NCI-H2171 (cell line): ENCODE measurements around the gene SCNN1B.

Experiments
- DNase-seq: peaks from one replicate; lab custom pipeline; 2025; lab: John Stamatoyannopoulos, UW

Gene SCNN1B

DNA sequence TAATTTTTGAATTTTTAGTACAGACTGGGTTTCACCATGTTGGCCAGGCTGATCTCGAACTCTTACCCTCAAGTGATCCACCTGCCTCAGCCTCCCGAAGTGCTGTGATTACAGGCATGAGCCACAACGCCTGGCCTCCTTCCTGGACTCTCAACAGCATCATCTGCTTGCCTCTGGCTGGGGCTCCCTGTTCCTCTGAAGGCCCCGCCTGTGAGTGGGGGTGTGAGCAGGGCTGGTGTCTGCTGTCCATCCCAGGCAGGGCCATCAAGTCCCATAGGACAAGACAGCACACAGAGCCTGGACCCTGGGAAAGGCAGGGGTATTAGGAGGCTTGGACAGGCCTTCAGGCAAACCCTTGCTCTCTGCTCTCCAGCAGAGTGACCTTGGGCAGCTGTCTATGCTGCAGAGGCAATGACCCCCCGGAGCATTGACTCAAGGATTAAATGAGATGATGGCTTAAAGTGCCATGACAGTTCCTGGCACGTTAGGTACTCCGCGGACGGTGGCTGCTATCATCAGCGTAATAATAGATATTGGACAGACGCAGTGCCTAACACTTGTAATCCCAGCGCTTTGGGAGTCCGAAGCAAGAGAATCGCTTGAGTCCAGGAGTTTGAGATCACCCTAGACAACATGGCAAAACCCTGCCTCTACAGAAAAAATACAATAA lies 19.2 kb downstream of the SCNN1B start:
- DNase-seq: no peak

DNA sequence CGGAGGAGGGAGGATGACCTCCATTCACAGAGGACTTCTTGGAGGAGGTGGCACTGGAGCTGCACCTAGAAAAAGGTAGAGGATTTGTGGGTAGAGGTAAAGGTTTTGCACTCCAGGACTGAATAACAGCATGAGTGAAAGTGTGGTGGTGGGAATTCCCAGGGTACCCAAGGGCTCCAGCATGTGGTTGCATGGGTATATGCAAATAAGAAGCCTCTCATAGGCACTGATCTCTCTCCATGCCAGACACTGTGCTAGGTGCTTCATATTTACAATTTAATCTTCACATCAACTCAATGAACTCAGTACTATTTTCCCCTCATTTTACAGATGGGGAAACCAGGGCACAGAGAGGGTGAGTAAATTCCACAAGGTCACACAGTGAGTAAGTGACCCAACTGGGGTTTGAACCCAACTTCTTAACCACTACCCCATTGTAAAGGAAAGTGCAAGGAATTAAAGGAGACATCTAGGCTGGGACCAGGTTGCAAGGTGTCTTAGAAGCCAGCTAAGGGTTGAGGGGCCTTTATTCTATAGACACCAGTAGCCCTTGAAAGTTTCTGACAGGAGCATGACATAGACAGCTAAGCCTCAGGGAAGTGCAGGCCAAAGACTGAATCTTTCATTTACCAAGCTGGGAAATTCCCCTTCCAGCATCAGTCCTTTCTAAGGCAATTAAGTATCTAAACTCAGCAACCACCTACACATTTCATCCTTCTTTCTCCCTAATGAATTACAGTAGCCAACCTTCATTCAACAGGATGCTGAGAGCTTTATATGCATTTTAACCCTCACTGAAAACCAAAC lies 21.3 kb downstream of the SCNN1B start:
- no peak for DNase-seq

DNA sequence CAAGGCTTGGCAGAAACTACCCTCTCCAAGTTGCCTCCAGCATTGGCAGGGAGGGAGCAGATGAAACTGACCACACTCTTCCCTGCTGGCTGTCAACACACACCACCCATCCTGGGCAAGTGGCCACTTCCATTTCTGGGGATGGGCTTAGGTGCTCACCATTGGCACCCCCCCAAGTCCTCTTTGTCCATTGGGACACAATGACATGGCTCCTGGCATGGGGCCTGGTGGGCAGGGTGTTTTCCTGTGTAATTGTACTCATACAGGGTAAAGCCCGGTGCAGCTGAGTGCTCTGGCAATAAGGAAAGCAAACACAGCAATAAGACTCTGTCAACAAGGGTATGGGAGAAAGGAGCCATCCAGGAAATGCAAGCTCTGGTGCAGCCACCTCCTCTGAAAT lies 22.6 kb downstream of the SCNN1B start:
- no peak for DNase-seq

DNA sequence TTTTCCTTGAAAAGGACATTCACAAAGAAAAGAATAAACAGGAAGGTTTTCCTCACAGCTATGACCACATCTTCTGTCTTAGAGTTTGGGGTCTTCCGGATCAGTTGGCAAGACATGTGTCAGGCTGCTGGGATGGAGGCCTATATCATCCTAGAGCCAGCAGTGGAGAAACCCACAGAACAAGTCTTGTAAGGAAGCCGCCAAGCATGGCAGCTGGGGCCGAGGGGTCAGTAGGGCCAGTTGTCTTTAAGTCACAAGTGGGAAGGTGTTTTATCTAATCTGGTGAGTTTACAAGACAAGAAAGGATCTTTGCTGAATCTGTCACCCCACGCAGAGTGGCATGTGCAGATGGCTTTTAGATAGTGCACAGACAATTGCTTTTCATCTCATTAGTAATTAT lies 25.7 kb downstream of the SCNN1B start:
- DNase-seq: no peak

DNA sequence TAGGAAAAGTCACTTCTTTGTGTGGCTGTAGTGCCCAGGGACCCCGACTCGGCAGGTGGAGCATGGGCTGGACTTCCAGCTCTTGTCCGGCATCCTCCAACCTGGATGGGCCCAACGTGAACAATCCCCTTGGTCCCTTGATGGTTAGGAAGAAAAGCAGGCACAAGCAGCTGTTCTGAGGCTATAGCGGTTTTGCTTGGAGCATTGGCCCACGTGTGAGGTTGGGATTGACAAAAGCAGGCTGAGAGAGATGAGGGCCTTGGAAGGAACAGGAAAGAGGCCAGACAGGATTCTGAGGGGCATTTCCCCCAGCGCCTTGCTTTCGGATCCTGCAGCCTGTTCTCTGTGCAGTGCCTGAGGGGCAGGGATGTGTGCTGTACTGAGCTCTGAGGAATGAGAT lies 28.1 kb downstream of the SCNN1B start:
- no peak for DNase-seq

DNA sequence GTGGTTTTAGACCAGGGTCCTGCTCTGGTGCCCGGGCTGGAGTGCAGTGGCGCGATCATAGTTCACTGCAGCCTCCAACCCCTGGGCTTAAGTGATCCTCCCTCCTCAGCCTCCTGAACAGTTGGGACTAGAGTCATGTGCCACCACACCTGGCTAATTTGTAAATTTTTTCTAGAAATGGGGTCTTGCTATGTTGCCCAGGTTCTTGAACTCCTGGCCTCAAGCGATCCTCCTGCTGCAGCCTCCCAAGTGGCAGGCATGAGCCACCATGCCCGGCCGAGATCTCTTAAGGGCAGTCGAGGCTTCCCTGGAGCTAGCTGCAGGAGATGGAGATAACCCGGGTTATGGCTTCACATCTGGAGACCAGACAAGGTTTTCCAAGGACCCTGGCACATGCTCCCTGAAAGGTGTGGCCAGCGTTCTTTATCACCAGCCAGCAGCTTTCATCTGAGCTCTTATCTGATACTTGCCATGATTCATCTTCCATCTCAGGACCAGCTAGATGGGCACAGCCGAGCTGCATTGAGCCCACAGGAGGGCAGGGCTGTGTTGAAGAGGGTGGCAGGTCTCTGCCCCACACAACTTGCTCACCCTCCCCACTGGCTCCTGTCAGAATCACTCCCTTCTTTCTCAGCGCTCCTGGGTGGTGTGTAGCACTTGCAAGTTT lies 28.6 kb downstream of the SCNN1B start:
- DNase-seq: no peak

DNA sequence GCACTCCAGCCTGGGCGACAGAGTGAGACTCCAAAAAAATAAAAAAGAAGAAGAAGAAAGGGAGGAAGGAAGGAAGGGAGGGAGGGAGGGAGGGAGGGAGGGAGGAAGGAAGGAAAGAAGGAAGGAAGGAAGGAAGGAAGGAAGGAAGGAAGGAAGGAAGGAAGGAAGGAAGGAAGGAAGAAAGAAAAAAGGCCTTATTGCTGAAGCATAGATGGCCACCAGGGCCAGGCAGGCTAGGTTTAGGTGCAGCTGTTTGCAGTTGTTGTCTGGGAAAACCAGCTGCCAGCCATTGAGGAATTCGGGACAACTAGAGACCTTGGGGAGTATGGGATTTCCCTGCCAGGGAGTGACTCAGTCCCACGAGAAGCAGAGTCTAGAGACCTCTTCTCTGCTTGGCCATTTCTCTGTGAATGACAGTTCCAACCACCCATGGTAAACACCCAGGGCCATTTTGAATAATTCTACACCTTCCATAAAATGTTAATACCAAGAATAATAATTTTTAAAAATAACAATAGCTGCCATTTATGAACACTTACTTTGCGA lies 31.0 kb downstream of the SCNN1B start:
- peak; percentile 14 for DNase-seq

DNA sequence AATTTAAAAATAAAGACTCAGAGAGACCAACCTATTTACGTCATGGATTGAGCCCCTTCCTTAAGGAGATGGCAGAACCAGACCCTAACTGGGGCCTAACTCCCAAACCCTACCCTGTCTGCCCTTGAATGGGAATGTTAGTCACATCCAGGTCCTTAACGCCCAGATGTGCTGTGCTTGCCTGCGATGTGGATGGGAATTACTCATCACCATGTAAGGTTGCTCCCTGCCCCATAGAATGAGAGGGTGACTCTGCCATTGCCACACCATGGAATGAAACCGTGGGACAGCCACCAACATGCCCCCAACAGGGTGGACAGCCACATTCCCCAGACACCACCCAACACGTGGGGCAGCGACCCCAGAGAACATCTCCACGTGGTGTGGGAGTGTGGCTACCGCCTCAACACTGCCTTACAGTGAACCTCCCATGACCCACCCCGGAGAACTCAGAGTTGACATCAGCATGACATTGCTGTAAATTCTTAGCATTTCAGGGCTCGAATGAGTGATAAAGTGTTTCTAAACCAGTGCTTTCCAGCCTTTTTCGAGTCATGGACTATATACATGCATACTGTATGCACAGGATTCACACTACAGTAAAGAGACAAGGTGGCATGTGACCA lies 31.8 kb downstream of the SCNN1B start:
- no peak for DNase-seq

DNA sequence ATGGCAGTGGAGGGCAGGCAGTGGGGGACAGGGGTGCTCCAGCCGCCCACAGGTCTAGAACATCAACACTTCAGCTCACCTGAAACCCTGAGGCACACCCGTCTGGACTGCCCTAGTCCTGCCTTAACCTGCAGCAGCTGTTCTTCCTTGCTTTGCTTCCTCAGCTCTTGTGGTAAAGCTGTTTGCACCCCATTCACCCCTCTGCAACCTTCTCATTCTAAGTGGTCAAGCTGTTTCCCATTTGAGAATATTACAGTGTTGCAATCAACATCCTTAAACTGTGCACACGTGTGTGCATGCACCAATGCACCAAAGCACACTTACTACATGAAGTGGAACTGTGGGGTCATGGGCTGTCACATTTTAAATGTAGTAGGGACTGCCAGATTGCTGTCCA lies 32.4 kb downstream of the SCNN1B start:
- no peak for DNase-seq

DNA sequence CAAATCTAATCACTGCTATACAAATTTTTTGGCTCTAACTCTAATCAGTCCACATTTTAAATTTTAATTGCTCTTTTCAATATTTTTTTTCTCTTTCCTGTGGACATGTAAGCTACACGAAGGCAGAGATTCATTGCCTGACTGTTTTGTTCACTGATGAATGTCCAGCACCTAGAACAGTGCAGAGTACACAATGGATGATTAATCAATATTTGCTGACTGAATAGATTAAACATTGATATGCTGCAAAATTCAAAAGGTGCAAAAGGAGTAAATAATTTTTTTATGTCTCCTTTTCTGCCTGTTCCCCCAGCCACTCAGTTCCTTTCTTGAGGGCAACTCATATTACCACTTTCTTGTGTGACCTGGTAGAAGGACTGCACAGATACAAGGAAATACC lies 32.8 kb downstream of the SCNN1B start:
- no peak for DNase-seq

DNA sequence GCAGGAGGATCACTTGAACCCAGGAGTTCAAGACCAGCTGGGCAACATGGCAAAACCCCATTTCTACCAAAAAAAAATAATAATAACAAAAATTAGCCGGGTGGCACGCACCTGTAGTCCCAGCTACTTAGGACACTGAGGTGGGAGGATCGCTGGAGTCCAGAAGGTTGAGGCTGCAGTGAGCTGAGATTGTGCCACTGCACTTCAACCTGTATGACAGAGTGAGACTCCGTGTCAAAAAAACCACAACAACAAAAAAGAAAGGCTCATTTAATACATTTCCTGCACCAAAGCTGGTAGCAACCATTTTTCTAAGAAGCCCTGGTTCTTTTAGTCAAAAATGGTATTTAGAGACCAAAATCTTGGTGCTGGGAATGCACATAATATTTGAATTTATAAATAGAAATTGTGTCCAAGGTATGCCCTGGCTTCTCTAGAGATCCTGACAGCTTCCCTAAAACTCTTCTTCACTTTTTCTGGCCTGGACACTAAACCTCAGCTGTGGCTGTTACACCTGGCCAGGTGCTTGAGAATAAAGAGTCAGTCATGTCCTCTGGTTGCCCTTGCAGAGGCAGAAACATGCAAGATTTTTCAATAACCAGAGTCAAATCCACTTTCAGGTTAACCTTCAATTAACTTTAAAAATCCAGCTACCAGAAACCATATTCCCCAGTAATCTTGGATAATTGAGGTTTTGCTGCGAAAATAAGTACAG lies 35.9 kb downstream of the SCNN1B start:
- no peak for DNase-seq

DNA sequence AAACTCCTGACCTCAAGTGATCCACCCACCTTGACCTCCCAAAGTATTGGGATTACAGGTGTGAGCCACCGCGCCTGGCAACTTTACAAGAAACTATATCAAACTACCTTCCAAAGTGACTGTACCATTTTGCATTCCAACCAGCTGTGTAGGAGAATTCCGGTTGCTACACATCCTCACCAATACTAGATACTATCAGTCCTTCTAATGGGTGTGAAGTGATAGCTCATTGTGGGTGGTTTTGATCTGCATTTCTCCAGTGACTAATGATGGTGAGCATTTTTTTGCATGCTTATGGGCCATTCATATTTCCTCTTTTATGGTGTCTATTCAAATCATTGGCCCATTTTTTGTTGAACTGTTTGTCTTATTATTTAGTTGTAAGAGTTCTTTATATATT lies 37.7 kb downstream of the SCNN1B start:
- DNase-seq: no peak

DNA sequence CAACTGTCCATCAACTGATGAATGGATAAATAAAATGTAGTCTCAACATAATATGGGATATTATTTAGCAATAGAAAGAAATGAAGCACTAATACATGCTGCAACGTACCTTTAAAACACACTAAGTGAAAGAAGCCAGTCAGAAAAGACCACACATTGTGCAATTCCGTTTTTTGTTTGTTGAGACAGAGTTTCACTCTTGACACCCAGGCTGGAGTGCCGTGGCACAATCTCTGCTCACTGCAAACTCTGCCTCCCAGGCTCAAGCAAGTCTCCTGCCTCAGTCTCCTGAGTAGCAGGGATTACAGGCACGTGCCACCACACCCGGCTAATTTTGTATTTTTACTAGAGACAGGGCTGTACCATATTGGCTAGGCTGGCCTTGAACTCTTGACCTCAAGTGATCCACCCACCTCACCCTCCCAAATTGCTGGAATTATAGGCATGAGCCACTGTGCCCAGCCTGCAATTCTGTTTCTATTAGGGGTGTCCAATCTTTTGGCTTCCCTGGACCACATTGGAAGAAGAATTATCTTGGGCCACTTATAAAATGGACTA lies 40.1 kb downstream of the SCNN1B start:
- DNase-seq: no peak

DNA sequence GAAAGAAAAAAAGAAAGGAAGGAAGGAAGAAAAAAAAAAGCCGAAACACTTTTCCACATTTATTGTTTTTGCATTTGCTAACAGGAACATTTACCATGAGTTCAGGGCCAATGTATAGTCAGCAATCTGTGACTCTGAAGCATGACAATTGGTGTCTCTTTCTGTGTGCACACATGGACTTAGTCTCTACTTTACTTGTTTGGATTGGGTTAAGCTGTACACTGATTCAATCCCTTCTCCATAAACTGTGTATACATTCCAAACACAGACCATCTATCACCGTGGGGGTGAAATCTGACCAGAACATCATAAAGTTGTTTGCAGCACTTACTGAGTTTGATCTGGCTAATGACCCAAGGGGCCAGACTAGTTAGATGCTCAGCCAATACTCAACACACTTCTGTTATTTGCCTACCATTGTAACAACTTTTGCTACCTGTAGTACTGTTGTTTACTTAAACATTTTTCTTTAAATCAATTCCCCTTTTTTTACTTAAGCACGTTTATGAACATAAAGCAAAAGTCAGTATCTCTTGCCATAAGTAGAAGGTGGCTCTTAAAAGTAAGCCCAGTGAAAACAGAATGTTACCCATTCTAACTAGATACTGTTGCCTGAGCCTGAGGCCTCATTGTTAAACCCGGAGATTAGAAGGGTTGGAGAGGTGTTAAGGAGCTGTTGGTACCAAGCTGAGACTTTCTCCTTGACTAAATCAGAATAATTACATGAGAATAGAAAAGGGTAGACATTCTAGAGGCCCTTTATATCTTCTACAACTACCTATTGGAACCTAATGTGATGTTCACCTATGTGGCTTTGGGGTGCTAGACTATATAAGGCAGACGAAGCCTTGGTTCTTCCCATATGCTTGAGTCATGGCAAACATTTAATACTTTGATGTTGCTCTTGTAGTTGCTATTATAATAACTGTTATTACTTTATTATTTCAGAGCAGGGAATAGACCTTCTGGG lies 41.8 kb downstream of the SCNN1B start:
- no peak for DNase-seq

DNA sequence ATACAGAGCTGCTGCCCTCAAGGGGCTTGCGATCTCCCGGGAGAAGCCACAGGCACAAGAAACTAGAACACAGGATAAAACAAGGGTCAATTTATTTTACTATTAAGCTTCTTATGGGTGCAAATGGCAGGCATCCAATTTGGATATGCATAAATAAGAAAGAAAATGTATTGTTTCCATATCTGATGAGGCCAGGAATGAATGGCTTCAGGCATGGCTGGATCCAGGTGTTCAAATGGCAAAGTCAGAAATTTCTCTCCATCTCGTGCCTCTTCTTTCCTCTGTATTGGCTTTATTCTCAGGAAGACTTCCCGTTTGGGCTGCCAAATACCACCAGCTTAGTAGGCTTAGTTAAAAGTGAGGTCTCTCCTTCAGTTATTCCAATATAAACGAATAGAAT lies 43.1 kb downstream of the SCNN1B start:
- no peak for DNase-seq

DNA sequence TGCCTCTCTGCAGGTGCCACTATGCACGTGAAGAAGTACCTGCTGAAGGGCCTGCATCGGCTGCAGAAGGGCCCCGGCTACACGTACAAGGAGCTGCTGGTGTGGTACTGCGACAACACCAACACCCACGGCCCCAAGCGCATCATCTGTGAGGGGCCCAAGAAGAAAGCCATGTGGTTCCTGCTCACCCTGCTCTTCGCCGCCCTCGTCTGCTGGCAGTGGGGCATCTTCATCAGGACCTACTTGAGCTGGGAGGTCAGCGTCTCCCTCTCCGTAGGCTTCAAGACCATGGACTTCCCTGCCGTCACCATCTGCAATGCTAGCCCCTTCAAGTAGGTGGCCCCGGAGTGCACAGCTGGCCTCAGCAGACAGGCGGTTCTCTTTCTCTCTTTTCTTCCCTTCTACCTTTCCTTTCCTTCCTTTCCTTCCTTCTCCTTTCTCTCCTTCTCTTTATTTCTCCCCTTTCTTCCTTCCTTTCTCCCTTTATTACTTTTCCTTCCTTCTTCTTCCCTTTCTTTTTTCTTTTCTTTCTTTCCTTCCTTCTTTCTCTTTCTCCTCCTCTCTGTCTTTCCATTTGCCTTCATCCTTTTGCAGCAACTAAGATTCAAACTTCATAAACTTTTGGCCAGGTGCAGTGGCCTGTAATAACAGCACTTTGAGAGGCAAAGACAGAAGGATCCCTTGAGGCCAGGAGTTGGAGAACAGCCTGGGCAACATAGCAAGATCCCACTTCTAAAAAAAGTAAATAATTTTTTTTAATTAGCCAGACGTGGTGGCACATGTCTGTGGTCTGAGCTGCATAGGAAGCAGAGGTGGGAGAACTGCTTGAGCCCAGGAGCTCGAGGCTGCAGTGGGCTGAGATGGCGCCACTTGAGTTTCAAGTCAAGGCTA lies 46.7 kb downstream of the SCNN1B start:
- no peak for DNase-seq

DNA sequence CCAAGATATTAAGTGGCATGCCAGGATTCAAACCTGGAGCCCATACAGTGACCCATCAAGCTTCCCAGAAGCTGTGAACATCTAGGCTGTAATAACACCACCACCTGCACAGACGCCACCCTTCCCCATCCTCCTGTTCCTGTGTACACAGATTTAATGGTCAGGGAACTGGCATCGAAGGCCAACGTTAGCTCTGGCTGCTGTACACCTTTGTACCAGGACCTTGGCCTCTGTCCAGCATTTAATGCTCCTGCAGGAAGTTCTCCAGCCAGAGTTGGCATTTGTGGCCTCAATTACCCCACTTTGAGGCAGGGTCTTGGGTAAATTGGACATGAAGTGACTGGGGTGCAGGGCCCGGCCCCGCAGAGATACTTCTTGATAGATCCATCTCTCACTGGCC lies 49.3 kb downstream of the SCNN1B start:
- DNase-seq: no peak

DNA sequence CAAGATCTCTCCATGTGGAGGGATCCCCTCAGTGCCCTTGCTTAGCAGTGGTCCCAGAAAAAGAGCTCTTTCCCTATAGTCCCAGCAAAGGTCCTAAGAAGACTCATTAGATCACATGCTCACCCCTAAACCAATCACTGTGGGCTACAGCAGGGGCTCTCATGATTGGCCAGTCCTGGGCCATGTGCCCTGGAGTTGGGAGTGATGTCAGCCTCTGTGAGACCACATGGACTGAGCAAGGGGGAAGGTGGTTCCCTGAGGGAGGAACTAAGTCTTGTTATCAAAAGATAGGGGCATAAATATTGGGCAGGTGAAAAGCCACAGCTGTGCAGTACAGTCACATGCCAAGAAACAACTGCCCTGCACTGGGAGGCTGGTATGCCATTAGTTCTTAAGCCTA lies 51.3 kb downstream of the SCNN1B start:
- DNase-seq: no peak

DNA sequence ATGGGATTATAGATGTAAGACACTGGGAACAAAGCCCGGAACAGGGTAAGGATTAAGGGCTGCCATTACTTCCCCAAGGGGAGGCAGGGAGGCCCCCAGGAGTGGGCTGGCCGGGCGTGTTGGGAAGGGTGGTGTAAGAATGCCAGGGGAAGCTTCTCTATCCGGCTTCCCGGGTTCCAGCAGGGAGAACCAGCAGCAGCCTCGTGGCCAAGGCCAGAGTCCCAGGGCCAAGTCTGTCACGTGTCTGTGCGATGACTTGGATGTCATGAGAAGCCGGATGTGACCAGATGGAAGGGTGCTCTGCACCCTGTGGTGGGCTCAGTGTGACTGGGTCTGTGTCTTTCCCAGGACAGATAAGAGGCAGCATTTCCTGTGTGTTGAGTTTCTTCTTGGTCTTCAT lies 52.1 kb downstream of the SCNN1B start:
- DNase-seq: no peak
